HepG2 (cell line): ENCODE data around the gene ERH. TPM values are rescaled to one million over a fixed set of nuclear protein-coding genes. Genes with fewer than 3 reads are reported as not detected.
A peak's percentile ranks its signal among the peaks of the same experiment; 100 is the strongest.

Experiments used
- BRCA1 ChIP-seq: sonication (generic); formaldehyde crosslinking; IDR thresholded peaks from 2 replicates; pipeline ENCODE4 v1.4.0; 2020; ENCODE audit warnings: missing genetic modification reagents
- FIP1L1 ChIP-seq: fragments of 200-400 bp; formaldehyde crosslinking; IDR thresholded peaks from 2 replicates; pipeline ENCODE4 v1.6.1; 2018; ENCODE audit warnings: low read depth, mild to moderate bottlenecking, low read length, moderate library complexity, borderline replicate concordance; ENCODE audit not compliant: insufficient read depth
- GPN1 ChIP-seq: sonication (generic); formaldehyde crosslinking; IDR thresholded peaks from 2 replicates; pipeline ENCODE4 v1.5.1; 2020; ENCODE audit warnings: missing genetic modification reagents, borderline replicate concordance
- GRHL1 ChIP-seq: sonication (generic); formaldehyde crosslinking; conservative IDR thresholded peaks from 2 replicates; pipeline ENCODE4 v1.8.0; 2022; ENCODE audit warnings: missing genetic modification reagents
- IKZF5 ChIP-seq: IDR thresholded peaks from 2 replicates; pipeline ENCODE4 v1.6.1; 2018; ENCODE audit warnings: missing genetic modification reagents, mild to moderate bottlenecking, missing compliant biosample characterization
- SMAD1 ChIP-seq: sonication (generic); formaldehyde crosslinking; IDR thresholded peaks from 2 replicates; pipeline ENCODE4 v1.4.0; 2020; ENCODE audit warnings: missing genetic modification reagents, low read depth, mild to moderate bottlenecking, borderline replicate concordance
- TP53 ChIP-seq: sonication (generic); formaldehyde crosslinking; conservative IDR thresholded peaks from 2 replicates; pipeline ENCODE4 v1.4.0; 2020; ENCODE audit warnings: missing genetic modification reagents
- ZBTB40 ChIP-seq, 2 experiments: fragments of 450-650 bp in 1 of 2; sonication (generic) in 1 of 2; formaldehyde crosslinking in 1 of 2; IDR thresholded peaks; 2 replicates each; pipeline versions ENCODE4 v1.6.1 to v1.8.0; 2016 to 2022; ENCODE audit warnings: antibody characterized with exemption in 1 of 2, mild to moderate bottlenecking in 1 of 2, missing genetic modification reagents in 1 of 2
- ZBTB46 ChIP-seq: sonication (generic); formaldehyde crosslinking; IDR thresholded peaks from 2 replicates; pipeline ENCODE4 v1.4.0; 2020; ENCODE audit warnings: mild to moderate bottlenecking, missing genetic modification reagents, borderline replicate concordance
- ZNF367 ChIP-seq: sonication (generic); formaldehyde crosslinking; IDR thresholded peaks from 2 replicates; pipeline ENCODE4 v1.4.0; 2020; ENCODE audit warnings: missing genetic modification reagents, borderline replicate concordance
- ZNF562 ChIP-seq: sonication (generic); formaldehyde crosslinking; IDR thresholded peaks from 2 replicates; pipeline ENCODE4 v1.8.0; 2022; ENCODE audit warnings: missing genetic modification reagents, borderline replicate concordance
- polyA plus RNA-seq, 8 experiments: library from polyadenylated mRNA; depleted of rRNA in 3 of 8; stranded (reverse) in 7 of 8; unstranded in 1 of 8; fragments of >200 nt; fragmentation: Illumina TruSeq in 4 of 8; extraction: Trizol in 4 of 8; gene quantifications; 2 replicates each; pipeline versions ENCODE4 v1.2.1 to v1.2.3, GENCODE V29; 2011 to 2016; ENCODE audit warnings: low read depth in 4 of 8, missing spikeins in 1 of 8, mixed read lengths in 1 of 8; ENCODE audit not compliant: insufficient read depth in 1 of 8
- total RNA-seq, 5 experiments: library from RNA; depleted of rRNA; stranded (reverse); fragments of >200 nt; fragmentation: Illumina TruSeq; extraction: Trizol; gene quantifications; 2 replicates each; pipeline ENCODE4 v1.2.3, GENCODE V29; 2016; ENCODE audit warnings: low read depth in 1 of 5

ERH gene
- total and polyA plus RNA-seq, 2 of the 13 experiments (the other 11 are each of a cell fraction or from before 2014, with no cell fraction given): 105 to 341 TPM

- peak; percentile 72; the same call in 1 of the 2 replicates for TF ChIP-seq IKZF5 (CRISPR knock-in tag)
- no peak for TF ChIP-seq GPN1 (CRISPR knock-in tag)
- no peak for TF ChIP-seq SMAD1
- no peak for TF ChIP-seq ZBTB46 (CRISPR knock-in tag)
- TF ChIP-seq FIP1L1: no peak
- TF ChIP-seq ZBTB40 (IDR thresholded peaks at IDR 0.05): peak; percentile 87
- peak; percentile 10; the same call in 1 of the 2 replicates for TF ChIP-seq ZBTB40 (CRISPR knock-in tag; IDR thresholded peaks at IDR 0.05)
- 0 out of 2 replicates have a peak, but pooled peaks have one; percentile 53 for TF ChIP-seq TP53 (CRISPR knock-in tag)
- no peak for TF ChIP-seq ZNF367 (CRISPR knock-in tag)
- TF ChIP-seq GRHL1 (CRISPR knock-in tag): no peak
- TF ChIP-seq ZNF562 (CRISPR knock-in tag): no peak
- no peak; the same call in 1 of the 2 replicates for TF ChIP-seq BRCA1 (CRISPR knock-in tag)
Measured at GRCh38 chr14:69398053-69398817, at the start of gene ERH, which contains the start of gene SLC39A9 (continued).
